ENCODE measurements around the gene PTTG1.

GRCh38 chr5:160382346-160382745, 39.3 kb upstream of the PTTG1 start:
- TF ChIP-seq POLR2A (IDR thresholded peaks at IDR 0.05) (no peak), CTCF (IDR thresholded peaks at IDR 0.05) (no peak)
